ENCODE results near the gene ERBB2. TPM values are rescaled to one million over a fixed set of nuclear protein-coding genes. Genes with fewer than 3 reads are reported as not detected.
A peak's percentile ranks its signal among the peaks of the same experiment; 100 is the strongest.

ERBB2 gene
- total and polyA plus RNA-seq, 9 of the 15 experiments (the other 6 are each of a cell fraction or from before 2014, with no cell fraction given), result 0.74 to 5.6 (median 3.3) TPM

GRCh38 chr17:39722965-39723848, 23.3 kb downstream of the ERBB2 start (continued):
- TF ChIP-seq, protein P1, sequence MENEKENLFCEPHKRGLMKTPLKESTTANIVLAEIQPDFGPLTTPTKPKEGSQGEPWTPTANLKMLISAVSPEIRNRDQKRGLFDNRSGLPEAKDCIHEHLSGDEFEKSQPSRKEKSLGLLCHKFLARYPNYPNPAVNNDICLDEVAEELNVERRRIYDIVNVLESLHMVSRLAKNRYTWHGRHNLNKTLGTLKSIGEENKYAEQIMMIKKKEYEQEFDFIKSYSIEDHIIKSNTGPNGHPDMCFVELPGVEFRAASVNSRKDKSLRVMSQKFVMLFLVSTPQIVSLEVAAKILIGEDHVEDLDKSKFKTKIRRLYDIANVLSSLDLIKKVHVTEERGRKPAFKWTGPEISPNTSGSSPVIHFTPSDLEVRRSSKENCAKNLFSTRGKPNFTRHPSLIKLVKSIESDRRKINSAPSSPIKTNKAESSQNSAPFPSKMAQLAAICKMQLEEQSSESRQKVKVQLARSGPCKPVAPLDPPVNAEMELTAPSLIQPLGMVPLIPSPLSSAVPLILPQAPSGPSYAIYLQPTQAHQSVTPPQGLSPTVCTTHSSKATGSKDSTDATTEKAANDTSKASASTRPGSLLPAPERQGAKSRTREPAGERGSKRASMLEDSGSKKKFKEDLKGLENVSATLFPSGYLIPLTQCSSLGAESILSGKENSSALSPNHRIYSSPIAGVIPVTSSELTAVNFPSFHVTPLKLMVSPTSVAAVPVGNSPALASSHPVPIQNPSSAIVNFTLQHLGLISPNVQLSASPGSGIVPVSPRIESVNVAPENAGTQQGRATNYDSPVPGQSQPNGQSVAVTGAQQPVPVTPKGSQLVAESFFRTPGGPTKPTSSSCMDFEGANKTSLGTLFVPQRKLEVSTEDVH (IDR thresholded peaks at IDR 0.05; ENCODE audit: low read depth, partially characterized antibody), result no peak
- no peak for TF ChIP-seq ZC3H8 (IDR thresholded peaks at IDR 0.05)
- no peak for TF ChIP-seq CBX3 (IDR thresholded peaks at IDR 0.05; ENCODE audit: borderline replicate concordance in 1 of 2, low read length in 2 of 2)
- TF ChIP-seq SP1 (CRISPR knock-in tag; IDR thresholded peaks at IDR 0.05), result peak; percentile 64; the same call in 1 of the 2 replicates
- no peak for TF ChIP-seq CCAR2 (IDR thresholded peaks at IDR 0.05; ENCODE audit: low read depth, low read length)
- TF ChIP-seq ZNF407 (IDR thresholded peaks at IDR 0.05; ENCODE audit: low read depth), result no peak
- no peak for TF ChIP-seq TCFL5 (CRISPR knock-in tag; conservative IDR thresholded peaks at IDR 0.05)
- TF ChIP-seq TCF15 (CRISPR knock-in tag; IDR thresholded peaks at IDR 0.05), result no peak
- TF ChIP-seq, protein P2, sequence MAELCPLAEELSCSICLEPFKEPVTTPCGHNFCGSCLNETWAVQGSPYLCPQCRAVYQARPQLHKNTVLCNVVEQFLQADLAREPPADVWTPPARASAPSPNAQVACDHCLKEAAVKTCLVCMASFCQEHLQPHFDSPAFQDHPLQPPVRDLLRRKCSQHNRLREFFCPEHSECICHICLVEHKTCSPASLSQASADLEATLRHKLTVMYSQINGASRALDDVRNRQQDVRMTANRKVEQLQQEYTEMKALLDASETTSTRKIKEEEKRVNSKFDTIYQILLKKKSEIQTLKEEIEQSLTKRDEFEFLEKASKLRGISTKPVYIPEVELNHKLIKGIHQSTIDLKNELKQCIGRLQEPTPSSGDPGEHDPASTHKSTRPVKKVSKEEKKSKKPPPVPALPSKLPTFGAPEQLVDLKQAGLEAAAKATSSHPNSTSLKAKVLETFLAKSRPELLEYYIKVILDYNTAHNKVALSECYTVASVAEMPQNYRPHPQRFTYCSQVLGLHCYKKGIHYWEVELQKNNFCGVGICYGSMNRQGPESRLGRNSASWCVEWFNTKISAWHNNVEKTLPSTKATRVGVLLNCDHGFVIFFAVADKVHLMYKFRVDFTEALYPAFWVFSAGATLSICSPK (IDR thresholded peaks at IDR 0.05; ENCODE audit: borderline replicate concordance), result no peak
- TF ChIP-seq ZBTB8A (IDR thresholded peaks at IDR 0.05; ENCODE audit: partially characterized antibody), result no peak
- TF ChIP-seq ZNF41 (CRISPR knock-in tag; conservative IDR thresholded peaks at IDR 0.05), result no peak
- TF ChIP-seq ZNF134 (CRISPR knock-in tag; conservative IDR thresholded peaks at IDR 0.05), result no peak
- TF ChIP-seq HIVEP1 (CRISPR knock-in tag; IDR thresholded peaks at IDR 0.05), result no peak
- TF ChIP-seq TCF3 (CRISPR knock-in tag; IDR thresholded peaks at IDR 0.05), result no peak
- TF ChIP-seq DPF2 (IDR thresholded peaks at IDR 0.05), result no peak
